ENCODE data around the gene SYCP2L.

SYCP2L gene

DNA sequence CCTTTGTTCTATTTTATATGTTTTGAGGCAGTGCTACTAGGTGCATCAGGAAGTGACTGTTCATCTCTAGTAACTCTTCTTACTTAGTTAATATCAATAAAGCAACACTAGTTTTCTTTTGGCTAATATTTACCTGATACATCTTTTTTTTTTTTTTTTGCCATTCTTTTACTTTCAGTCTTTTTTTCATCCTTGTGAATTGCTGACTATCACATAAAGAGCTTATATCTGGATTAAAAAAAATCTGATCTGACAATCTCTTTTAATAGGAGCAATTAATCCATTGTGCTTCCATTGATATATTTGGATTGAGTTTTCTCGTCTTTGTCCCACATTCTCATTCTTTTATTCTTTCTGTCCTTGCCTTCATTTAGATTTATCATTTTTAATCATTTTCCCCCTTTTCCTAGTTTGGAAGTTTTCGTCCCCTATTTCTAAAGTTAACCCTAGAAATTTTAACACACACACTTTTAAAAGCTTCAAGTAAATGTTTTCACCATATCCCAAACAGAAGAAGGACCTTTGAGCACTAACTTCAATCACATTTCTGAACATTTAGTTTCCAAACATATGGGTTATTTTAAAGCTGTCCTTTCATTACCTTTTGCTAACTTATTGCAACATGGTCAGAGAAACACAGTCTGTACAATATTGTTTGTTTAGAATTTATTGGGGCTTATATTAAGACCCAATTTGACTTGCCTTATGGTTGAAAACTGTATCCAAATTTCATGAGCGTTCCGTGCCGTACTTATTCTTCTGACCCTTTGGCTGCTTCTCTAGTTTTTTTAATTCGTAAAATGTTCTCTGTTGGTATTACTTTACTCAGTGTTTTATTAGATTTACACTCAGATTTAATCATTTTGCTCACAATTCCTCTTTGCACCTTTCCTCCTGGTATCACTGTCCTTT is 63.0 kb downstream of the SYCP2L start:
- H3K4me1 ChIP-seq (ENCODE audit: control insufficient read depth in 1 of 2, insufficient read depth in 2 of 2, low read length in 2 of 2) = no peaks in the 10 kb centered on the region
- no peaks in the 10 kb centered on the region for H3K27me3 ChIP-seq (ENCODE audit: control insufficient read depth in 1 of 2, insufficient read depth in 2 of 2, low read length in 2 of 2)
- no peak overlapping the region for H3K4me3 ChIP-seq (ENCODE audit: low read depth in 1 of 2, low read length in 2 of 2)
- H3K9me3 ChIP-seq (ENCODE audit: control insufficient read depth in 1 of 2, low read length in 2 of 2) = no peaks in the 10 kb centered on the region
- no peaks in the 10 kb centered on the region for H3K36me3 ChIP-seq (ENCODE audit: control insufficient read depth in 1 of 2, insufficient read depth in 2 of 2, low read length in 2 of 2)
- no peak overlapping the region for H3K9ac ChIP-seq (ENCODE audit: low read depth in 1 of 2, low read length in 2 of 2)
- H3K27ac ChIP-seq (ENCODE audit: low read depth, low read length) = no peak overlapping the region

DNA sequence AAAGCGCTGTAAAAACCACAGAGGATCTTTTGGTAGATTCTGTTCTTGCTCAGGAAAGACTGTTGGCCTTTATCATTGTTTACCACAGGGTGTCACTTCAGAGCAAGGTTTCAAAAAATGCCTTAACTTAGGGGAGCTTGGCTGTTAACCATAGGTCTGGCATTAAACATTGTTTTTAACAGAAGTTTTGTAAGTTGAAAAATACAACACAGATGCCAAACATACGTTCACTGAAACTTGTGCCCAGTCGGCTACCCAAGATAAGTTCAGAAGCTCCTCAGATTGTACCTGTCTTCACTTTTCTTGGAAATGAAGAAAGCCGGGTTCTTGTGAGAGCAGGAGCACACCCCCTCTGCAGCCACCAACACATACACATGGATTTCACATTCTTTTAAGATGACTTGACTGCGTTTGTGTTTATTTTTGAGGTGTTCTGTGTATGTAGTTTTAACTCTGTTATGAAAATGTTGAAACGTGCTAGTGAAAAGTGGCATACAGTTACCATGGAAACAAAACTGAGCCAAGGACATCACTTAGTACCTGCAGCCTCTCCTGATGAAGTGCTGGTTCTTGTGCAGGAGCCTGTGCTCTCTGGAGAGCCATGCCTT is 64.9 kb downstream of the SYCP2L start:
- H3K36me3 ChIP-seq (ENCODE audit: control insufficient read depth in 1 of 2, insufficient read depth in 2 of 2, low read length in 2 of 2) = no peaks in the 10 kb centered on the region
- no peaks in the 10 kb centered on the region for H3K27me3 ChIP-seq (ENCODE audit: control insufficient read depth in 1 of 2, insufficient read depth in 2 of 2, low read length in 2 of 2)
- H3K4me3 ChIP-seq (ENCODE audit: low read depth in 1 of 2, low read length in 2 of 2) = no peak overlapping the region
- H3K4me1 ChIP-seq (ENCODE audit: control insufficient read depth in 1 of 2, insufficient read depth in 2 of 2, low read length in 2 of 2) = no peaks in the 10 kb centered on the region
- H3K9ac ChIP-seq (ENCODE audit: low read depth in 1 of 2, low read length in 2 of 2) = no peak overlapping the region
- H3K9me3 ChIP-seq (ENCODE audit: control insufficient read depth in 1 of 2, low read length in 2 of 2) = no peaks in the 10 kb centered on the region
- H3K27ac ChIP-seq (ENCODE audit: low read depth, low read length) = no peak overlapping the region

DNA sequence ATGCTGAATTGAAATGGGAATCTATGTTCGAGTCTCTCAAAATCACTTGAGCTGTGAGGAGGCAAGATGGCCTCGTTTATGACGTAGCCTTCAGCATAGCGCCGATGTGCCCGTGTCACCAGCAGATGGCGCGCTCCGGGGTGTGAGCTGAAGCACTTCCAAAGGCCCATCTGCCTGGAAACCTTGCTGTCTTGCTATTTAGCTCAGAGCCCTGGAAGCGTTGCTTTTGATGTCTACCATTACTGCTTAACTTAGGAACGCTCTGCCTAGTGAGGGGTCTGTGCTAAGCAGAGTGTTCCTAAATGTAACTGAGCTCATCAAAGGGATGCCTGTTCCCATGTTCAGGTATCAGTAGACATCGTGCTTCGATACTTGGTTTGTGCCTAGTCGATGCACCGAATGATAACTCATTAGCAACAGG is 67.7 kb downstream of the SYCP2L start:
- Histone ChIP-seq H3K36me3 (ENCODE audit: control insufficient read depth in 1 of 2, insufficient read depth in 2 of 2, low read length in 2 of 2) (no peaks in the 10 kb centered on the region), H3K4me1 (ENCODE audit: control insufficient read depth in 1 of 2, insufficient read depth in 2 of 2, low read length in 2 of 2) (no peaks in the 10 kb centered on the region), H3K9me3 (ENCODE audit: control insufficient read depth in 1 of 2, low read length in 2 of 2) (no peaks in the 10 kb centered on the region), H3K27me3 (ENCODE audit: control insufficient read depth in 1 of 2, insufficient read depth in 2 of 2, low read length in 2 of 2) (no peaks in the 10 kb centered on the region), H3K4me3 (ENCODE audit: low read depth in 1 of 2, low read length in 2 of 2) (no peak overlapping the region), H3K9ac (ENCODE audit: low read depth in 1 of 2, low read length in 2 of 2) (no peak overlapping the region), H3K27ac (ENCODE audit: low read depth, low read length) (no peak overlapping the region)

DNA sequence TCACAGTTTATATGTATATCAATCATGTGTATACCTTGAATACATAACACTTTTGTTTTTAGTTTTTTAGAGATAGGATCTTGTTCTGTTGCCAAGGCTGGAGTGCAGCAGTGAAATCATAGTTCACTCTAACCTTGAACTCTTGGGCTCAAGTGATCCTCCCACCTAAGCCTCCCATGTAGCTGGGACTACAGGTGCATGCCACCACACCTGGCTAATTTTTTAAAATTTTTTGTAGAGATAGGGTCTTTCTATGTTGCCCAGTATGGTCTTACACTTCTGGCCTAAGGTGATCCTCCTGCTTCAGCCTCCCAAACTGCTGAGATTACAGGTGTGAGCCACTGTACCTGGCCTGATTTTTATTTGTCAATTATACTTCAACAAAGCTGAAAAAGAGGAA is 69.9 kb downstream of the SYCP2L start:
- no peaks in the 10 kb centered on the region for H3K4me1 ChIP-seq (ENCODE audit: control insufficient read depth in 1 of 2, insufficient read depth in 2 of 2, low read length in 2 of 2)
- no peaks in the 10 kb centered on the region for H3K27me3 ChIP-seq (ENCODE audit: control insufficient read depth in 1 of 2, insufficient read depth in 2 of 2, low read length in 2 of 2)
- no peaks in the 10 kb centered on the region for H3K36me3 ChIP-seq (ENCODE audit: control insufficient read depth in 1 of 2, insufficient read depth in 2 of 2, low read length in 2 of 2)
- H3K9me3 ChIP-seq (ENCODE audit: control insufficient read depth in 1 of 2, low read length in 2 of 2) = no peaks in the 10 kb centered on the region
- no peak overlapping the region for H3K4me3 ChIP-seq (ENCODE audit: low read depth in 1 of 2, low read length in 2 of 2)
- H3K9ac ChIP-seq (ENCODE audit: low read depth in 1 of 2, low read length in 2 of 2) = no peak overlapping the region
- H3K27ac ChIP-seq (ENCODE audit: low read depth, low read length) = no peak overlapping the region

DNA sequence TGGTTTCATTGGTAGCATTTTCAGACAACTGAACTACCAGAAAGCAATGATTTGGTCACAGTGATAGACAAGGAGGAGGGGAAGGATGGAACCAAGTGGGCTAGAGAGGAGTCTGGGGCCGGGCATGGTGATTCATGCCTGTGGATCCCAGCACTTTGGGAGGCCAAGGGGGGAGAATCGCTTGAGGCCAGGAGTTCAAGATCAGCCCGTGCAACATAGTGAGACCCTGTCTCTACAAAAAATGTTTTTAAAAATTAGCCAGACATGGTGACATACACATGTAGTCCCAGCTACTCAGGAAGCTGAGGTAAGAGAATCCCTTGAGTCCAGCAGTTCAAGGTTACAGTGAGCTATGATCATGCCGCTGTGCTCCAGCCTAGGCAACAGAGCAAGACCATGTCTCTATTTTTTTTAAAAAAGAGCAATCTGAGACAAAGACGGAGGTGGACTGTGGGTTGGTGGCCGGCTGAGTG is 70.6 kb downstream of the SYCP2L start:
- Histone ChIP-seq H3K4me1 (ENCODE audit: control insufficient read depth in 1 of 2, insufficient read depth in 2 of 2, low read length in 2 of 2) (no peaks in the 10 kb centered on the region), H3K9me3 (ENCODE audit: control insufficient read depth in 1 of 2, low read length in 2 of 2) (no peaks in the 10 kb centered on the region), H3K9ac (ENCODE audit: low read depth in 1 of 2, low read length in 2 of 2) (no peak overlapping the region), H3K36me3 (ENCODE audit: control insufficient read depth in 1 of 2, insufficient read depth in 2 of 2, low read length in 2 of 2) (no peaks in the 10 kb centered on the region), H3K4me3 (ENCODE audit: low read depth in 1 of 2, low read length in 2 of 2) (no peak overlapping the region), H3K27me3 (ENCODE audit: control insufficient read depth in 1 of 2, insufficient read depth in 2 of 2, low read length in 2 of 2) (no peaks in the 10 kb centered on the region), H3K27ac (ENCODE audit: low read depth, low read length) (no peak overlapping the region)

DNA sequence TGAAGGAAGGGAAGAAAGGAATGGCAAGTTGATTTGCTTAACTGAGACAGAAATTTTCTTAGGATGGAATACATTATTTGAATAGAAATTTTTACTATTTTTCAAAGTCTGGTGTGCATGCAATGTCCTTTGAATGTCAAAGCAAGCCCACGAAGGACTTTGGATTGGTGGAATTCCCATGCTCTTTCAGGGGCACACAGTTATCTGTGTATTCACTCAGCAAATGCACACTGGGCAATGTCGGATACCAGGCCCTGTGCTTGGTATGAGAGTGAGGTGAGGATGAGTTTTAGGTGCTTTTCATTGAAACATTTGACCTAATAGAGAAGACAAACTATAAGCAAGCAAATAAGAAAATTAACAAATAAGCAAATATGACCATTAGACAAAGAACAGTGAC is 73.3 kb downstream of the SYCP2L start:
- Histone ChIP-seq H3K4me3 (ENCODE audit: low read depth in 1 of 2, low read length in 2 of 2) (no peak overlapping the region), H3K9me3 (ENCODE audit: control insufficient read depth in 1 of 2, low read length in 2 of 2) (no peaks in the 10 kb centered on the region), H3K27me3 (ENCODE audit: control insufficient read depth in 1 of 2, insufficient read depth in 2 of 2, low read length in 2 of 2) (no peaks in the 10 kb centered on the region), H3K4me1 (ENCODE audit: control insufficient read depth in 1 of 2, insufficient read depth in 2 of 2, low read length in 2 of 2) (no peaks in the 10 kb centered on the region), H3K36me3 (ENCODE audit: control insufficient read depth in 1 of 2, insufficient read depth in 2 of 2, low read length in 2 of 2) (no peaks in the 10 kb centered on the region), H3K27ac (ENCODE audit: low read depth, low read length) (no peak overlapping the region), H3K9ac (ENCODE audit: low read depth in 1 of 2, low read length in 2 of 2) (no peak overlapping the region)

DNA sequence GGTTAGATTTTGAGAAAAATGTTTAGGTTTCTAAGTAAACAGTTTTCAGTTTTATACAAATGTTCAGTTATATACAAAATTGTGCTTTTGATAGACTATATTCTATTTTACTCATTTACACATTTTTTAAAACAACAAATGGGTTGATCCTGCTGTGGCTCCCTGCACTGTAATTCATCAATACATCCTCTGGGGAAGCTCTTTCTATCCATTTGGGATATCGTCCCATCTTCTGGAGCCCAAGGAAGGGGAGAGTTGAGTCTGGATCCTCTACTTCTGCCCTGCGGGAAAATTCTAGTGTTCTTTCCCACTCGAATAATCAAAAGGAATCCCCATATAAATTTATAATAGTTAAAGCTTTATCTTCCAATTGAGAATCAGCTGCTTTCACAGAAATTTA is 75.0 kb downstream of the SYCP2L start:
- H3K9me3 ChIP-seq (ENCODE audit: control insufficient read depth in 1 of 2, low read length in 2 of 2) = peaks cover 0 to 10% of the 10 kb centered on the region in 2 donors
- no peak overlapping the region for H3K9ac ChIP-seq (ENCODE audit: low read depth in 1 of 2, low read length in 2 of 2)
- H3K27ac ChIP-seq (ENCODE audit: low read depth, low read length) = no peak overlapping the region
- H3K4me1 ChIP-seq (ENCODE audit: control insufficient read depth in 1 of 2, insufficient read depth in 2 of 2, low read length in 2 of 2) = no peaks in the 10 kb centered on the region
- H3K36me3 ChIP-seq (ENCODE audit: control insufficient read depth in 1 of 2, insufficient read depth in 2 of 2, low read length in 2 of 2) = no peaks in the 10 kb centered on the region
- H3K4me3 ChIP-seq (ENCODE audit: low read depth in 1 of 2, low read length in 2 of 2) = no peak overlapping the region
- H3K27me3 ChIP-seq (ENCODE audit: control insufficient read depth in 1 of 2, insufficient read depth in 2 of 2, low read length in 2 of 2) = no peaks in the 10 kb centered on the region

DNA sequence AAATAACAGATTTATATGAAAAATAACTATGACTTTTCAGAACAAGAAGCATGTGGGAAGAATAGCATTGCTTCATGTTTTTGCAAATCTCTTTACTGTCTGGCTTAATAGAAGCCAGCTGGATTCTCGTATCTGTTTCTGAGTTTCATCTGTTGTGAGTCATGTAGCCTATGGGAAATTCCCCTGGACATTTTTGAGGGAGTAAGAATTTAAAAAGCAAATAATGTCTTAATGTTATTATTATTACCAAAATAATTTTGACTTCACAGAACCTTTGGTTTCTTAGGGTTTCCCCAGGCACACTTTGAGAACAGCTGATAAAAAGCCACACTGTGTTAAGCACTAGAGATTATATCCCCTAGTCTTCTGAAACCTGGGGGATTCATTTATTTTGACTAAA is 75.8 kb downstream of the SYCP2L start:
- no peak overlapping the region for H3K27ac ChIP-seq (ENCODE audit: low read depth, low read length)
- H3K27me3 ChIP-seq (ENCODE audit: control insufficient read depth in 1 of 2, insufficient read depth in 2 of 2, low read length in 2 of 2) = no peaks in the 10 kb centered on the region
- H3K36me3 ChIP-seq (ENCODE audit: control insufficient read depth in 1 of 2, insufficient read depth in 2 of 2, low read length in 2 of 2) = no peaks in the 10 kb centered on the region
- no peak overlapping the region for H3K9ac ChIP-seq (ENCODE audit: low read depth in 1 of 2, low read length in 2 of 2)
- H3K9me3 ChIP-seq (ENCODE audit: control insufficient read depth in 1 of 2, low read length in 2 of 2) = peaks cover 0 to 10% of the 10 kb centered on the region in 2 donors
- no peak overlapping the region for H3K4me3 ChIP-seq (ENCODE audit: low read depth in 1 of 2, low read length in 2 of 2)
- no peaks in the 10 kb centered on the region for H3K4me1 ChIP-seq (ENCODE audit: control insufficient read depth in 1 of 2, insufficient read depth in 2 of 2, low read length in 2 of 2)

DNA sequence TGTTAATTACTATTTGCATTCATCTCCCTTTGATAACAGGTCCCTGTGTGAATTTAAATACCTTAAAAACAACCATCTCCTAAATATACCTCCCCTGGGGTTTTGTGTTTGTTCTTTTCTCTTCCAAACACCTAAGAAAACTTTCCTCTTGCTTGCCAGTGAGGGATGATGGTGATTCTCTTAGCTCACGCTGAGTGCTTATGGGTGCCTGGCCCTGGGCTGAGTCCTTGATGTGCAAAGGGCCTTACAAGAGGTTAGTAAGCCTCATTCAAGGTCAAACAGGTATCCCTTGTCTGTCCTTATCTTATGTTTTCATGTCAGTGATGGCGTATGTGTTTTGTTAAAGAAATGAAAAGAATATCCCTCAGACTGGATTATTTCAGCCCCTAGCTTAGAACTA is 76.3 kb downstream of the SYCP2L start:
- Histone ChIP-seq H3K4me3 (ENCODE audit: low read depth in 1 of 2, low read length in 2 of 2) (no peak overlapping the region), H3K36me3 (ENCODE audit: control insufficient read depth in 1 of 2, insufficient read depth in 2 of 2, low read length in 2 of 2) (no peaks in the 10 kb centered on the region), H3K9me3 (ENCODE audit: control insufficient read depth in 1 of 2, low read length in 2 of 2) (peaks cover 0 to 10% of the 10 kb centered on the region in 2 donors), H3K9ac (ENCODE audit: low read depth in 1 of 2, low read length in 2 of 2) (no peak overlapping the region), H3K27ac (ENCODE audit: low read depth, low read length) (no peak overlapping the region), H3K27me3 (ENCODE audit: control insufficient read depth in 1 of 2, insufficient read depth in 2 of 2, low read length in 2 of 2) (no peaks in the 10 kb centered on the region), H3K4me1 (ENCODE audit: control insufficient read depth in 1 of 2, insufficient read depth in 2 of 2, low read length in 2 of 2) (no peaks in the 10 kb centered on the region)

DNA sequence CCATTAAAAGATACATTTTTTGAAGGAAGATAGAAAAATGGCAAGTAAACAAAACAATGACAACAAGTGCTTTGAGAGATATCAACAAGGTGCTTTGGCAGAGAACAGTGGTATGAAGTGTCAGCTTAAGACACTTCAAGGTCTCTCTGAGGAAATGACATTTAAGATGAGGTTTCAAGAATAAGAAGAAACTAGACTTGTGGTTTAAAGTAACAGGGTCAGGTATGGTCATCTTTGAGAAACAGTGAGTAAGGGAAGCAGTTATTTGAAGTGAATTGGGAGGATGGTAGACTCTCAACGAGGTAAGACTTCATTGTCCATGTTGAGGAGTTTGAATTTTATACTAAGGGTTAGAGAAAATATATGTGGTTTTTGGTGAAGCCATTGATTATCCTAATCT is 77.8 kb downstream of the SYCP2L start:
- H3K36me3 ChIP-seq (ENCODE audit: control insufficient read depth in 1 of 2, insufficient read depth in 2 of 2, low read length in 2 of 2) = no peaks in the 10 kb centered on the region
- H3K4me1 ChIP-seq (ENCODE audit: control insufficient read depth in 1 of 2, insufficient read depth in 2 of 2, low read length in 2 of 2) = no peaks in the 10 kb centered on the region
- H3K27me3 ChIP-seq (ENCODE audit: control insufficient read depth in 1 of 2, insufficient read depth in 2 of 2, low read length in 2 of 2) = no peaks in the 10 kb centered on the region
- no peak overlapping the region for H3K4me3 ChIP-seq (ENCODE audit: low read depth in 1 of 2, low read length in 2 of 2)
- H3K9me3 ChIP-seq (ENCODE audit: control insufficient read depth in 1 of 2, low read length in 2 of 2) = peaks cover 0 to 10% of the 10 kb centered on the region in 2 donors
- H3K27ac ChIP-seq (ENCODE audit: low read depth, low read length) = no peak overlapping the region
- no peak overlapping the region for H3K9ac ChIP-seq (ENCODE audit: low read depth in 1 of 2, low read length in 2 of 2)
